ENCODE measurements around the gene CORO2B.

Gene CORO2B

GRCh38 chr15:68651916-68652525, 73.2 kb downstream of the CORO2B start:
- DNase-seq = peak; percentile 86 to 88

- no peak for DNase-seq
These were observed 74.3 kb downstream of the CORO2B start for GRCh38 chr15:68653031-68653635.

- DNase-seq = peak in 1 of 2 donors; percentile 37
These were observed 75.0 kb downstream of the CORO2B start for GRCh38 chr15:68653801-68654200.

- no peak for DNase-seq
These were observed 76.2 kb downstream of the CORO2B start for GRCh38 chr15:68654786-68655560.

- DNase-seq = peak in 1 of 2 donors; percentile 33
These were observed 77.1 kb downstream of the CORO2B start for GRCh38 chr15:68655686-68656437.

- DNase-seq = no peak
These were observed 77.6 kb downstream of the CORO2B start for GRCh38 chr15:68656438-68656739.

- DNase-seq = peak in 1 of 2 donors; percentile 57
These were observed 79.4 kb downstream of the CORO2B start for GRCh38 chr15:68658151-68658550.

GRCh38 chr15:68658641-68659358, 80.0 kb downstream of the CORO2B start:
- DNase-seq = no peak

GRCh38 chr15:68663526-68663925, 84.7 kb downstream of the CORO2B start:
- DNase-seq = no peak

- no peak for DNase-seq
These were observed 87.5 kb downstream of the CORO2B start for GRCh38 chr15:68666120-68666811.

GRCh38 chr15:68666812-68667450, 88.1 kb downstream of the CORO2B start:
- DNase-seq = no peak

GRCh38 chr15:68667800-68668625, 89.2 kb downstream of the CORO2B start:
- no peak for DNase-seq

- no peak for DNase-seq
These were observed 90.3 kb downstream of the CORO2B start for GRCh38 chr15:68668926-68669600.

- no peak for DNase-seq
These were observed 93.5 kb downstream of the CORO2B start for GRCh38 chr15:68672251-68672650.

GRCh38 chr15:68672781-68673205, 94.0 kb downstream of the CORO2B start:
- no peak for DNase-seq

- no peak for DNase-seq
These were observed 96.2 kb downstream of the CORO2B start for GRCh38 chr15:68674975-68675374.

GRCh38 chr15:68676011-68676605, 97.3 kb downstream of the CORO2B start:
- DNase-seq = peak in 1 of 2 donors; percentile 27

GRCh38 chr15:68676926-68677325, 98.1 kb downstream of the CORO2B start:
- DNase-seq = no peak

- DNase-seq = no peak
These were observed 99.2 kb downstream of the CORO2B start for GRCh38 chr15:68677996-68678395.

- no peak for DNase-seq
These were observed 100.0 kb downstream of the CORO2B start for GRCh38 chr15:68678746-68679145.

Measured in hippocampal formation (tissue), 2 donors.